SK-N-DZ (cell line): ENCODE measurements around the gene HS3ST1.

Experiments
- small RNA-seq, 2 experiments: library from RNA; depleted of rRNA; stranded (forward); fragments of <200 nt; gene quantifications; one replicate each; pipeline ENCODE3, GENCODE V24; 2014

HS3ST1 gene

Small RNA genes lying within 50 kb of the gene (small RNA-seq; reads per million reads assigned to genes)
- 0 reads per million in 2 experiments for gene MIR572
- gene RNA5SP156: 0 to 0.04 reads per million in 2 experiments
